GM12875 (cell line): ENCODE measurements around the gene TMTC2.
"Not testable (repeated sequence)": the region's sequence is repeated elsewhere in the genome, so short reads cannot be mapped to it uniquely, and the experiment has no call there.

Experiments used
- H3K4me3 ChIP-seq: one replicate; pipeline ENCODE4 v1.5.1; 2011; ENCODE audit warnings: low read depth, low read length, control low read depth
- TF ChIP-seq, protein P1 (sequence below): IDR thresholded peaks from 2 replicates; pipeline ENCODE4 v1.5.1; 2011; ENCODE audit warnings: low read depth, mild to moderate bottlenecking, control low read depth, inconsistent platforms, low read length, moderate library complexity, borderline replicate concordance; ENCODE audit not compliant: insufficient read depth

Gene TMTC2

DNA sequence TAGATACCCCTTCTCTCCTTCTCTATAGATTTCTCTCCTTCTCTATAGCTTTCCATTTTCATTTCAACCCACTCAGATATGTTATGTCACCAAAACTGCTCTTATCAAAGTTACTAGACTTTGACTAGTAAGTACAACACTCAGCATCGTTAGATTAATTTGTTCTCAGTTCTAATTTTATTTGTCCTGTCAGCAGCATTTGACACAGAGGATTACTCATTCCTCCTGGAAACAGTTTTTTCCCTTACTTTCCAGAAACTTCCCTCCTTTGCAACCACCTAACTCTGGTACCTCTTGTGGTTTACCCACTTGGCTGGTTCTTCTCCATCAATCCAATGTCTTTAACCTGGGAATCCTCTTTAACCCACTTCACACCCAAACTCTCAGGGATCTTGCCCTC is 423.7 kb downstream of the TMTC2 start:
- H3K4me3 ChIP-seq, result no peak overlapping the region
- TF ChIP-seq, protein P1, sequence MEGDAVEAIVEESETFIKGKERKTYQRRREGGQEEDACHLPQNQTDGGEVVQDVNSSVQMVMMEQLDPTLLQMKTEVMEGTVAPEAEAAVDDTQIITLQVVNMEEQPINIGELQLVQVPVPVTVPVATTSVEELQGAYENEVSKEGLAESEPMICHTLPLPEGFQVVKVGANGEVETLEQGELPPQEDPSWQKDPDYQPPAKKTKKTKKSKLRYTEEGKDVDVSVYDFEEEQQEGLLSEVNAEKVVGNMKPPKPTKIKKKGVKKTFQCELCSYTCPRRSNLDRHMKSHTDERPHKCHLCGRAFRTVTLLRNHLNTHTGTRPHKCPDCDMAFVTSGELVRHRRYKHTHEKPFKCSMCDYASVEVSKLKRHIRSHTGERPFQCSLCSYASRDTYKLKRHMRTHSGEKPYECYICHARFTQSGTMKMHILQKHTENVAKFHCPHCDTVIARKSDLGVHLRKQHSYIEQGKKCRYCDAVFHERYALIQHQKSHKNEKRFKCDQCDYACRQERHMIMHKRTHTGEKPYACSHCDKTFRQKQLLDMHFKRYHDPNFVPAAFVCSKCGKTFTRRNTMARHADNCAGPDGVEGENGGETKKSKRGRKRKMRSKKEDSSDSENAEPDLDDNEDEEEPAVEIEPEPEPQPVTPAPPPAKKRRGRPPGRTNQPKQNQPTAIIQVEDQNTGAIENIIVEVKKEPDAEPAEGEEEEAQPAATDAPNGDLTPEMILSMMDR, result no peak

DNA sequence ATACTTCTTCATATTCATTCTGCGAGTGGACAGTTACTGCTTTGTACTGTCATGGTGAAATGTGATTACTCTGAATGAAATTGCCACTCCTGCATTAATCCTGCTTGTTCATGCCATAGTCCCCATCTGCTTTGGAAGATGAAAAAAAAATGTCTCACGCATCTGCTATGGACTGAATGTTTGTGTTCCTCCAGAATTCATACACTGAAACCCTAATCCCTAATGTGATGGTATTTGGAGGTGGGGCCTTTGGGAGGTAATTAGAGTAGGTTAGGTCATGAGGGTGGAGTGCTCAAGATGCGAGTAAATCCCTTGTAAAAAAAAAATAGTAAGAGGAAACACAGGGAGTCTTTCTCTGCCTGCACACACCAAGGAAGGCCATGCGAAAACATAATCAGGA is 427.2 kb downstream of the TMTC2 start:
- H3K4me3 ChIP-seq, result no peak overlapping the region
- TF ChIP-seq, protein P1, result no peak

DNA sequence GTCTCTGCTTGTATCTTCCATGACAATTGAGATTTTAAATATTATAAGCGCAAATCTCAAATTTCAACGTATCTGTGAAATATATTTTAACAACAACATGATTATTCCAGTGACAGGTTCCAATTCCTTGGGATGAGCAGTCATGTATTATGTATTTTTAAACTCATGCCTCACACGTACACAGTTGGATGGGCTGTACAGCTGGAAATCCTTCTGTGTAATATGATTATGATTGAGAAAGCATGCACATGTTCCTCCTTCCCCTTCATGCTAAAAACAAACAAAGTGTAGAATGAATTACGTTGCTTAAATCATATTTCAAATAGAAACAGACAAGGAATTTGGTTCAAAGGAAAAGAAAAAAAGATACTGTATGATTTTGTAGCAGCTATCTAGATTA is 428.3 kb downstream of the TMTC2 start:
- H3K4me3 ChIP-seq, result no peak overlapping the region
- TF ChIP-seq, protein P1, result no peak

DNA sequence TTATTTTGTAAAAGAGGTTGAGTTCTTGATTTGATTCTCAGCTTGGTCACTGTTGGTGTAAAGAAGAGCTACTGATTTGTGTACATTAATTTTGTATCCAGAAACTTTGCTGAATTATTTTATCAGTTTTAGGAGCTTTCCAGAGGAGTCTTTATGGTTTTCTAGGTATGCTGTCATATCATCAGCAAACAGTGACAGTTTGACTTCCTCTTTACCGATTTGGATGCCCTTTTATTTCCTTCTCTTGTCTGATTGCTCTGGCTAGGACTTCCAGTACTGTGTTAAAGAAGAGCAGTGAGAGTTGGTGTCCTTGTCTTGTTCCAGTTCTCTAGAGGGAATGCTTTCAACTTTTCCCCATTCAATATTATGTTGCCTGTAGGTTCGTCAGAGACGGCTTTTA is 431.2 kb downstream of the TMTC2 start:
- H3K4me3 ChIP-seq, result not testable (repeated sequence)

DNA sequence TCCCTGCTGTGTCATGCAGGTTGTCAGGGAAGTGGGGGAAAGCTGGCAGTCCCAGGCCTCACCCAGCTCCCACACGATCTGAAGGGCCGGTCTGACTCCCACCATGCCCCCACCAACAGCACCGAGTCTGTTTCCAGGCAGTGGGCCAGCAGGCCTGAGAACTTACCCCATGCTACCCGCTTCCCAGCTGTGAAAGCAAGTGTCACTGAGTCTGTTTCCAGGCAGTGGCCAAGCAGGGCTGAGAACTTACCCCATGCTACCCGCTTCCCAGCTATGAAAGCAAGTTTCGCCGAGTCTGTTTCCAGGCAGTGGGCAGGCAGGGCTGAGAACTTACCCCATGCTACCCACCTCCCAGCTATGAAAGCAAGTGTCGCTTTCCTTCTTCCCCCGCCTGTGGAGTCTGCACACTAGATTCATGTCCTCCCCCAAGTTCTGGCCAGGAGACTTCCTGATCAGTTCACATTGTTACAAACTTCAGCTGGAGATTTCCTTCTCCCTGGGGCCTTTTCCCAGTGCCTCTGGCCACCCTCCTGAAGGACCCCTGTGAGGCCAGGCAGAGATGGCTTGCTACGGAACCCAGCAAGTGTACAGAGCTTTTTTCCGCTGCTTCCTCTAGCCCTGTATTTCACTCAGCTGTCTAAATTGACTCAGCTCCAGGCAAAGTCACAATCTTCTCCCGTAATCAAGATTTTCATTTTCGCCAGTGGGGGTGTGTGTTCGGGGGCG is 435.4 kb downstream of the TMTC2 start:
- no peak overlapping the region for H3K4me3 ChIP-seq
- TF ChIP-seq, protein P1, result no peak

DNA sequence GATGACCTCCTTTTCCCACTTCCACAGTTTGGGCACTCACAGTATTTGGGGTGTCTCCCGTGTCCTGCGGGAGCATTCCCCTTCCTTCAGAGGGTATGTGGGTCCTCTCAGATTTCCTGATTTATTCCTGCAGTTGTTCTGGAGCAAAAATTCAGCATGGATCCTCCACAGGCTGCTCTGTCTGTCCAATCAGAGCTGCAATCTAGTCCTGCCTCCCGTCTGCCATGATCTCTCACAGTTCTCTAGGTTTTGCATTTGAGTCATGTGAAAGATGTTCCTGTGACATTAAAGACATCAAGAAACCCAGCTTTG is 435.9 kb downstream of the TMTC2 start:
- H3K4me3 ChIP-seq, result no peak overlapping the region
- TF ChIP-seq, protein P1, result no peak

DNA sequence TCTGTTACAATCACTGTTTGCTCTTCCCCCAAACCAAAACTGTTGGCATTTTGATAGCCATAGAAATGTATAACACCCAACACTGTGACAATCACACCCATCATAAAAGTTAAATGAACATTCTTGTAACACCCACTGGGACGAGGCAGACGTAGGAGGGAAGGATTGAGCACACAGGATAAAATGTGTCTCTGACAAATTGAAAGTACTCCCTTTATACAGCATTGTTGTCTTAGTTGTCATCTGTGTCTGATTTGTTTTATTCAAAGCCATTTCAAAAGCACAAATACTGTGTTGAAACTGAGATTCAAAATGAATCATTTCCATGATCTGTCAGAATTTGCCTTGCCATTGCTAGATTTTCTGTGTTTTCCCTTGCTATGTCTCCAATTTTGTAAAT is 436.3 kb downstream of the TMTC2 start:
- TF ChIP-seq, protein P1, result no peak
- H3K4me3 ChIP-seq, result no peak overlapping the region

DNA sequence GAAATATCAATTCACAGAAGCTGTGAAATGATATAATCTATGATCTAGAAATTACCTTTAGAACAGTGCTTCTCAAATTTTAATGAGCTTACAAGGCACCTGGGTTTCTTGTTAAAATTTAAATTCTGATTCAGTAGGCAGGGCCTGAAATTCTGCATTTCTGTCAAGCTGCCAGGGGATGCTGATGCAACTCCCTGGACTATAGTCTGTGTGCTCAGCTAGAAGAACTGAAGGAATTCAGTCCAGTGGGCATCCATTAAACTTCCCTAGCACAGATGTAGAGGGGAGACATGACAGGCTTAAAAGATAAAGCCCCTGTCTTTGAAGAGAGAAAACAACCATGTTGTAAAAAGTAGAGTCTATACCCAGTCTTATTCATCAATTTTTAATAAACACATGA is 441.8 kb downstream of the TMTC2 start:
- no peak overlapping the region for H3K4me3 ChIP-seq
- TF ChIP-seq, protein P1, result no peak
